Upper lobe of right lung (tissue), 1 donor: ENCODE results near the gene ADCY3. TPM values are rescaled to one million over a fixed set of nuclear protein-coding genes. Genes with fewer than 3 reads are reported as not detected.

Experiments
- ATAC-seq: fragments of 200-7000 bp; cut with Tn5 transposase; one replicate; pipeline ENCODE4 v1.9.1; 2020; ENCODE audit warnings: mild to moderate bottlenecking, moderate library complexity
- DNase-seq: peaks from one replicate; pipeline ENCODE4 v3.0.0-alpha.2; 2020
- H3K27ac ChIP-seq: fragments of 200-600 bp; one replicate; pipeline ENCODE4 v1.8.0; 2022
- H3K27me3 ChIP-seq: fragments of 200-600 bp; one replicate; pipeline ENCODE4 v1.8.0; 2022; ENCODE audit warnings: mild to moderate bottlenecking
- H3K36me3 ChIP-seq: fragments of 200-600 bp; one replicate; pipeline ENCODE4 v1.8.0; 2022
- H3K4me1 ChIP-seq: fragments of 200-600 bp; one replicate; pipeline ENCODE4 v1.8.0; 2022
- H3K4me3 ChIP-seq: fragments of 200-600 bp; one replicate; pipeline ENCODE4 v1.8.0; 2022; ENCODE audit warnings: mild to moderate bottlenecking
- H3K9me3 ChIP-seq: fragments of 200-600 bp; one replicate; pipeline ENCODE4 v1.8.0; 2022
- CTCF ChIP-seq: fragments of 200-600 bp; IDR thresholded peaks from one replicate; pipeline ENCODE4 v1.8.0; 2022; ENCODE audit warnings: antibody characterized with exemption
- intact Hi-C: fragments of 100-400 bp; cut with DNase I; formaldehyde crosslinking; loops from one replicate; pipeline ENCODE4 v1.11.0; 2022
- total RNA-seq: library from RNA; stranded (reverse); fragmentation: NEBNext Ultra II Directional; extraction: Animal tissue kit (Norgen Biotek cat#: 25700); gene quantifications from one replicate; pipeline ENCODE4 v1.2.1, GENCODE V29; 2021
- donor health status: DM: no; HTN: yes; CAD: no; lungs with severe emphysema.

The ADCY3 gene
- total RNA-seq, 1 donor from 2014 or later = 37.0 TPM

- no peak for DNase-seq
- intact Hi-C loops = no loop called here
Observed at GRCh38 chr2:24912523-24912922, 7.5 kb downstream of the ADCY3 start.

GRCh38 chr2:24910245-24910644 lies 9.8 kb downstream of the ADCY3 start:
- H3K4me1 ChIP-seq = no peaks in the 10 kb centered on the region
- H3K9me3 ChIP-seq = no peaks in the 10 kb centered on the region
- DNase-seq = no peak
- no peaks in the 10 kb centered on the region for H3K36me3 ChIP-seq
- no peak for ATAC-seq
- H3K4me3 ChIP-seq = no peak overlapping the region
- no peak for TF ChIP-seq CTCF
- no peak overlapping the region for H3K27ac ChIP-seq
- H3K27me3 ChIP-seq = no peaks in the 10 kb centered on the region
- intact Hi-C loops = no loop called here

More at GRCh38 chr2:24912523-24912922, 7.5 kb downstream of the ADCY3 start:
- ATAC-seq = no peak
- no peak for TF ChIP-seq CTCF
- no peaks in the 10 kb centered on the region for H3K36me3 ChIP-seq
- H3K27ac ChIP-seq = no peak overlapping the region
- H3K4me3 ChIP-seq = no peak overlapping the region
- no peaks in the 10 kb centered on the region for H3K27me3 ChIP-seq
- H3K4me1 ChIP-seq = no peaks in the 10 kb centered on the region
- H3K9me3 ChIP-seq = no peaks in the 10 kb centered on the region

- ATAC-seq (no peak), DNase-seq (no peak)
- no peaks in the 10 kb centered on the region for H3K36me3 ChIP-seq
- no peaks in the 10 kb centered on the region for H3K4me1 ChIP-seq
- no peak overlapping the region for H3K27ac ChIP-seq
- no peaks in the 10 kb centered on the region for H3K9me3 ChIP-seq
- TF ChIP-seq CTCF = no peak
- intact Hi-C loops = no loop called here
- no peak overlapping the region for H3K4me3 ChIP-seq
- no peaks in the 10 kb centered on the region for H3K27me3 ChIP-seq
Observed at GRCh38 chr2:24909555-24910177, 10.4 kb downstream of the ADCY3 start.

GRCh38 chr2:24908461-24908901 lies 11.6 kb downstream of the ADCY3 start:
- TF ChIP-seq CTCF = no peak
- ATAC-seq = no peak

GRCh38 chr2:24907116-24907515 lies 12.9 kb downstream of the ADCY3 start:
- H3K27me3 ChIP-seq = no peaks in the 10 kb centered on the region
- intact Hi-C loops = no loop called here
- H3K36me3 ChIP-seq = no peaks in the 10 kb centered on the region
- TF ChIP-seq CTCF = no peak
- DNase-seq (no peak), ATAC-seq (no peak)
- H3K9me3 ChIP-seq = no peaks in the 10 kb centered on the region
- no peak overlapping the region for H3K4me3 ChIP-seq
- no peak overlapping the region for H3K27ac ChIP-seq
- no peaks in the 10 kb centered on the region for H3K4me1 ChIP-seq

More at GRCh38 chr2:24908461-24908901, 11.6 kb downstream of the ADCY3 start:
- intact Hi-C loops = no loop called here
- Histone ChIP-seq H3K36me3 (no peaks in the 10 kb centered on the region), H3K27ac (no peak overlapping the region), H3K4me1 (no peaks in the 10 kb centered on the region), H3K4me3 (no peak overlapping the region), H3K27me3 (no peaks in the 10 kb centered on the region), H3K9me3 (no peaks in the 10 kb centered on the region)
- no peak for DNase-seq

- Histone ChIP-seq H3K9me3 (no peaks in the 10 kb centered on the region), H3K27ac (no peak overlapping the region), H3K4me1 (no peaks in the 10 kb centered on the region), H3K36me3 (no peaks in the 10 kb centered on the region), H3K27me3 (no peaks in the 10 kb centered on the region), H3K4me3 (no peak overlapping the region)
- intact Hi-C loops = no loop called here
- DNase-seq (no peak), ATAC-seq (no peak)
- no peak for TF ChIP-seq CTCF
Observed at GRCh38 chr2:24906466-24906865, 13.6 kb downstream of the ADCY3 start.
